Bronchial epithelial cell (primary cell): ENCODE results near the gene CLDN5. TPM values are rescaled to one million over a fixed set of nuclear protein-coding genes. Genes with fewer than 3 reads are reported as not detected.
A peak's percentile ranks its signal among the peaks of the same experiment; 100 is the strongest.

Source experiments
- DNase-seq: peaks from one replicate; pipeline ENCODE4 v3.0.0-alpha.2; 2010; ENCODE audit warnings: low read depth
- FAIRE-seq: peaks from 2 replicates; lab custom pipeline; 2011; peaks lifted over from hg19 to GRCh38; lab: Jason Lieb, UNC
- H3K27me3 ChIP-seq: 2 replicates; pipeline ENCODE4 v1.5.1; 2011; ENCODE audit warnings: low read length; ENCODE audit not compliant: control insufficient read depth, insufficient read depth
- H3K36me3 ChIP-seq: 2 replicates; pipeline ENCODE4 v1.5.1; 2011; ENCODE audit warnings: low read length; ENCODE audit not compliant: control insufficient read depth, insufficient read depth
- H3K4me3 ChIP-seq: 2 replicates; pipeline ENCODE4 v1.5.1; 2011; ENCODE audit warnings: mild to moderate bottlenecking, low read depth, low read length, control low read depth
- CTCF ChIP-seq: IDR thresholded peaks from 2 replicates; pipeline ENCODE4 v1.5.1; 2011; ENCODE audit warnings: mild to moderate bottlenecking, moderate library complexity, low read length, control low read depth, inconsistent platforms; ENCODE audit not compliant: insufficient read depth, severe bottlenecking
- total RNA-seq: library from RNA; depleted of rRNA; stranded (reverse); fragments of >200 nt; gene quantifications from 2 replicates; pipeline ENCODE4 v1.2.1, GENCODE V29; 2014

The CLDN5 gene
- total RNA-seq, 1 donor from 2014 or later = 2.4 TPM

GRCh38 chr22:19568337-19569275, 44.4 kb upstream of the CLDN5 start:
- H3K27me3 ChIP-seq = no peaks in the 10 kb centered on the region
- no peaks in the 10 kb centered on the region for H3K36me3 ChIP-seq
- no peak for TF ChIP-seq CTCF
- DNase-seq (peak; percentile 88), FAIRE-seq (peak; percentile 89)
- H3K4me3 ChIP-seq = no peak overlapping the region

- H3K36me3 ChIP-seq = no peaks in the 10 kb centered on the region
- TF ChIP-seq CTCF = no peak
- FAIRE-seq (no peak), DNase-seq (no peak)
- H3K4me3 ChIP-seq = no peak overlapping the region
- H3K27me3 ChIP-seq = no peaks in the 10 kb centered on the region
Observed at GRCh38 chr22:19567157-19568009, 43.2 kb upstream of the CLDN5 start.

DNA sequence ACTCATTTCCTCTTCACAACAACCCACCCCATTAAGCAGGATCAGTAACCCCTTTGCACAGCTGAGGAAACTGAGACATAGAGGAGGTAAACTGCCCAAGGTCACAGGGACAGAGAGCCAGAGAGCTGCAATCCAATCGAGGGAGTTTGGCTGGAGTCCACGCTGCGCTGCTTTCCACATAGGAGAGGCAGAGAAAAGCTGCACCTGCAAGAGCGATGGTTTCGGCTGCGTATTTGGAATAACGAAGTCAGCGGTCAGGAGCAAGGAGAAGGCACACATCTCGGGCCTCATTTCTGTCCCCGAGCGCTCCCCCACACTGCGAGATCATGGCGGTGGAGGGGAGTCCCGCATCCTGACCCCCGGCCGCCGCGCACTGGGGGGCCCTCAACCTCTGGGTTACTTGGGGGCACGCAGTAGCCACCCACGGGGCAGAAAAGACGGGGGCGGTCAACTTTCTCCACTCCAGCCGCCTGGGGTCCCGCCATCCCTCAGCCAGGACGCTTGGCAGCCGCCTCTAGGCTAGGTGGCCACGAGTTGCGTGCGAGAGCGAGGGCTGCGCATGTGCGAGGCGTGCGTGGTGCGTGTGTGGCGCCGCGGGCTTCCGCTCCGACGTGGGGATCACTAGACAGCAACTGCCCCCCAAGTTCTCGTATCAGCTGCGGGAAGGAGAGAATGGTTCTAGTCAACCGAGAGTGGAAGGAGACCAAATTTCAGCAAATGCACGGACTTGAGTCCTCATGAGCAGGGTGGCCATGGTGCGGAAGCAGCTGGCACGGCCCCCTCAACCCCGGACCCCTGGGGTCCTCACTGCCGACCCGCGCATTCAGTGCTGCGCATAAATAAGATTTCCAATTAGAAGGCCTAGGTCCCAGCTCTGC, 42.3 kb upstream of the CLDN5 start:
- DNase-seq = no peak
- FAIRE-seq = no peak

DNA sequence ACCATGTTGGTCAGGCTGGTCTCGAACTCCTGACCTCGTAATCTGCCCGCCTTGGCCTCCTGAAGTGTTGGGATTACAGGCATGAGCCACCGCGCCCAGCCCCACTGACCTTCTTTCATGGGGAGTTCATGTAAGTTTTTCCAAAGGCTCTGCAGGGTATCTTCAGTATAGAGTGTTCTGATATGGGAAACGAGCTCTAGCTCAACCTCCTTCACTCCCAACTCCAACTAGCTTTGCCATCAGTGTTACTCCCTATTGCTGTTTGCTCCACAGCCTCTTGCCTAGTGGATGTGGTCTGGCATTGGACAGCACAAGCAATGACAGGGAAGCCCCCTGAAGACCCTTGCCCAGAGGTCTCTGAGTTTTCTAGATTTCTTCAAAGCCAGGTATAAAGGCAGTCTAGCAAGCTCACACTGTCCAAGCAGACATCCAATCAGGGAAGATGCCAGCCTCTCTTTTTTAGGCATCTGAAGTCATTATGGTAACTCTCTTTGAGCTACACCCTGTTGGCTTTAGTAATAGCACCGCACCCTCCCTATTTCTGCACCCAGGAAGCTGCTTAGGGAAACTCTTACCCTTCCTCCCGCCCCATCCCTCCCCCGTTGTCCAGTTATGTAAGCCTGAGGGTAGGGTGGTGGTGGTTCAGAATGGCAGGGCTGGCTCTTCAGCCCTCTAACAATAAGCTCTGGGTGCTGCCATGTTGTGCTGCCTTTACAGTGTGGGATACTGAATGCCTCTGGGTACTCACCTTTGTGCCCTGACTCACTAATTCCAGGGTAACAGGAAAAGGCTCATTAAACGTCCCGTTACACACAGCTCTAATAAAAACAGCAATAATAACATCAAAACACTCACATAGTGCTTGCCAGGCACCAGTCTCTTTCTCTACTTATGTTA, 41.4 kb upstream of the CLDN5 start:
- FAIRE-seq = no peak
- Histone ChIP-seq H3K4me3 (no peak overlapping the region), H3K27me3 (no peaks in the 10 kb centered on the region), H3K36me3 (no peaks in the 10 kb centered on the region)
- no peak for TF ChIP-seq CTCF
- DNase-seq = peak; percentile 34

More for the DNA sequence above, 42.3 kb upstream of the CLDN5 start:
- no peak overlapping the region for H3K4me3 ChIP-seq
- no peak for TF ChIP-seq CTCF
- no peaks in the 10 kb centered on the region for H3K36me3 ChIP-seq
- H3K27me3 ChIP-seq = no peaks in the 10 kb centered on the region
